Activated naive CD4-positive, alpha-beta T cell treated with anti-CD3 and anti-CD28 coated beads, Interleukin-2, amount 10 ng/mL, durations not matched to agents 7 days and 5 days (primary cell): ENCODE data around the gene ZNF462.

ENCODE experiments used
- CTCF ChIA-PET: fragments of 350-600 bp; sonication (Branson Sonifier 250); formaldehyde crosslinking; loops from one replicate; lab custom pipeline; 2021; ENCODE audit warnings: antibody characterized with exemption; lab: Charles Lee
- DNase-seq: peaks from one replicate; pipeline ENCODE4 v3.0.0-alpha.2; 2020
- H3K27ac Mint-ChIP-seq: one replicate; pipeline ENCODE4 v1.8.0; 2021; ENCODE audit warnings: mild to moderate bottlenecking, moderate library complexity, mixed read lengths
- H3K27me3 Mint-ChIP-seq: one replicate; pipeline ENCODE4 v1.8.0; 2021; ENCODE audit warnings: mild to moderate bottlenecking, mixed read lengths
- H3K36me3 Mint-ChIP-seq: one replicate; pipeline ENCODE4 v1.8.0; 2021; ENCODE audit warnings: mixed read lengths
- H3K4me1 Mint-ChIP-seq: one replicate; pipeline ENCODE4 v1.8.0; 2021; ENCODE audit warnings: mixed read lengths
- H3K4me3 Mint-ChIP-seq: one replicate; pipeline ENCODE4 v1.8.0; 2021; ENCODE audit warnings: mild to moderate bottlenecking, moderate library complexity, mixed read lengths
- H3K9me3 Mint-ChIP-seq: one replicate; pipeline ENCODE4 v1.8.0; 2021; ENCODE audit warnings: mixed read lengths

Gene ZNF462

DNA sequence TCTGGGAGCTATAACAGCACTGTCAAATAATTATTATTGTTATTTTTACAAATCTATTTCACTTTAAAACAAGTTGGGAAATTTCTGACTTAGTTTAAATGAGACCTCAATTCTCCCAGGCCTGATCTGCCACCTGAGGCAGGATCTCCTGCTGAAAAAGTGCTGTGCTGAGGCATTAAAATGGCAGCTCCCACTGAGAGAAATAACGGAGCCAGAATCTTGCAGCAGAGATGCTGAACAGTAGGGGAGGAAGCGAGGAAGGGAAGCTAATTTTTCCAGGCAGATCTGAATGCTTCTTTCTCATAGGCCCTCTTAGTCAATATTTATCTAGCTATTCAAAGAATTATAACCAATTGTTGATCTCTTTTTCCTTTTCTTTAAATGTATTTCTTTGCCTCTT, 196.3 kb downstream of the ZNF462 start:
- Mint-ChIP-seq H3K27me3 (peaks cover 4% of the 10 kb centered on the region), H3K36me3 (no peaks in the 10 kb centered on the region), H3K4me3 (no peak overlapping the region), H3K4me1 (no peaks in the 10 kb centered on the region), H3K9me3 (no peaks in the 10 kb centered on the region), H3K27ac (no peak overlapping the region)
- no peak for DNase-seq
- CTCF ChIA-PET: no interaction called here

GRCh38 chr9:107060062-107060461, 197.1 kb downstream of the ZNF462 start:
- H3K4me3 Mint-ChIP-seq: no peak overlapping the region
- no peaks in the 10 kb centered on the region for H3K36me3 Mint-ChIP-seq
- peaks cover 4% of the 10 kb centered on the region for H3K27me3 Mint-ChIP-seq
- H3K4me1 Mint-ChIP-seq: no peaks in the 10 kb centered on the region
- no peak overlapping the region for H3K27ac Mint-ChIP-seq
- DNase-seq: no peak
- H3K9me3 Mint-ChIP-seq: no peaks in the 10 kb centered on the region
- CTCF ChIA-PET: no interaction called here
